Ishikawa (cell line): ENCODE data around the gene ZNF92.

ENCODE experiments used
- CEBPB ChIP-seq: IDR thresholded peaks from 2 replicates; pipeline ENCODE4 v1.6.1; 2012
- CREB1 ChIP-seq: IDR thresholded peaks from 2 replicates; pipeline ENCODE4 v1.6.1; 2012; ENCODE audit warnings: low read depth
- EGR1 ChIP-seq: IDR thresholded peaks from 2 replicates; pipeline ENCODE4 v1.6.1; 2012
- EP300 ChIP-seq: IDR thresholded peaks from 2 replicates; pipeline ENCODE4 v1.6.1; 2012; ENCODE audit warnings: borderline replicate concordance
- FOXM1 ChIP-seq: IDR thresholded peaks from 2 replicates; pipeline ENCODE4 v1.6.1; 2012; ENCODE audit warnings: low read depth, borderline replicate concordance
- NFIC ChIP-seq: IDR thresholded peaks from 2 replicates; pipeline ENCODE4 v1.6.1; 2012
- RAD21 ChIP-seq: IDR thresholded peaks from 2 replicates; pipeline ENCODE4 v1.6.1; 2012; ENCODE audit warnings: low read depth
- TAF1 ChIP-seq: IDR thresholded peaks from 2 replicates; pipeline ENCODE4 v1.6.1; 2012; ENCODE audit warnings: low read depth, mild to moderate bottlenecking
- TCF12 ChIP-seq: IDR thresholded peaks from 2 replicates; pipeline ENCODE4 v1.6.1; 2012; ENCODE audit warnings: low read depth
- TEAD4 ChIP-seq: IDR thresholded peaks from 2 replicates; pipeline ENCODE4 v1.6.1; 2012
- YY1 ChIP-seq: IDR thresholded peaks from 2 replicates; pipeline ENCODE4 v1.6.1; 2012; ENCODE audit warnings: low read depth
- ZBTB7A ChIP-seq: IDR thresholded peaks from 2 replicates; pipeline ENCODE4 v1.6.1; 2012; ENCODE audit warnings: low read depth
- TF ChIP-seq, protein P1 (sequence below): IDR thresholded peaks from 2 replicates; pipeline ENCODE4 v1.6.1; 2012
- TF ChIP-seq, protein P2 (sequence below): IDR thresholded peaks from 2 replicates; pipeline ENCODE4 v1.6.1; 2012; ENCODE audit warnings: low read depth, mild to moderate bottlenecking
- TF ChIP-seq, protein P3 (sequence below): IDR thresholded peaks from 2 replicates; pipeline ENCODE4 v1.6.1; 2012

Gene ZNF92

DNA sequence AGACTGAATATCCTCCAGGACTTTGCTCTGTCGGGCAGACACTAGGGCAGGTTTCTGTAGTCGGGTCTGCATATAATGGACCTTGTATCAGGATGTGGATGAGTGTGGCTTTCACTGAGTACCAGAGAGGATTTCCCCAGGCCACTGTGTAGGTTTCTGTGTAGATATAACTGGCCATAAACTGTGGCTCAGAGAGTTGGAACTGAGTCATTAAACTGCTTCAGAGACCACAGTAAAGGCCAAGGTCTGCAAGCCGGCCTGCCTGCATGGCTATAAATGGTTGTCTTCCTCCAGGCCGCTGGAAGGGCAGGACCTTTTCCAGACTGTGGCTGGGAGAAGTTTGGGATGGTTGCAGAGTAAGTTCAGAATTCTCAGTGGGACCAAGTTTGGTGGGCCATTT, 16.9 kb downstream of the ZNF92 start:
- TF ChIP-seq EP300 (no peak), CREB1 (no peak), FOXM1 (no peak), ZBTB7A (no peak), EGR1 (no peak)
- TF ChIP-seq, protein P1, sequence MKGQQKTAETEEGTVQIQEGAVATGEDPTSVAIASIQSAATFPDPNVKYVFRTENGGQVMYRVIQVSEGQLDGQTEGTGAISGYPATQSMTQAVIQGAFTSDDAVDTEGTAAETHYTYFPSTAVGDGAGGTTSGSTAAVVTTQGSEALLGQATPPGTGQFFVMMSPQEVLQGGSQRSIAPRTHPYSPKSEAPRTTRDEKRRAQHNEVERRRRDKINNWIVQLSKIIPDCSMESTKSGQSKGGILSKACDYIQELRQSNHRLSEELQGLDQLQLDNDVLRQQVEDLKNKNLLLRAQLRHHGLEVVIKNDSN, result no peak

DNA sequence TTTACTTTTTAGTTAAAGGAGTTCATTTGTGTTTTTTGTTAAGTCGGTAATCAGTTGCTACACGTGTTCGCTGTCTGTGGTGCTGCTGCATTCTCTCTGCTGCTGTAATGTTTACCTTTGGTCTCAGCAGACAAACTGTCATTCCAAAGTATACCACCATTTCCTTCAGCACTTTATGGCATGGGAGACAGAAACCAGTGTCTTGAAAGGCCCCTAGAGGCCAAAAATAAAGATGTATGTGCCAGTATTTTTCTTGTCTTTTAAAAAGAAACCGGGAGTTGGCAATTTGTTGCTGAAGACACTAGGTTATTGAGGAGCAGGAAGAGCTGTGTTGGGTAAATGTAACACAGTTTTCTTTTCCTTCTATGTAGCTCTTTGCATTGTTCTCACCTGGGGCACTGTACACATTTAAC, 24.1 kb downstream of the ZNF92 start:
- TF ChIP-seq ZBTB7A (no peak), NFIC (no peak), FOXM1 (no peak), CEBPB (no peak), EGR1 (no peak), TCF12 (no peak), CREB1 (no peak), YY1 (no peak)
- TF ChIP-seq, protein P2, sequence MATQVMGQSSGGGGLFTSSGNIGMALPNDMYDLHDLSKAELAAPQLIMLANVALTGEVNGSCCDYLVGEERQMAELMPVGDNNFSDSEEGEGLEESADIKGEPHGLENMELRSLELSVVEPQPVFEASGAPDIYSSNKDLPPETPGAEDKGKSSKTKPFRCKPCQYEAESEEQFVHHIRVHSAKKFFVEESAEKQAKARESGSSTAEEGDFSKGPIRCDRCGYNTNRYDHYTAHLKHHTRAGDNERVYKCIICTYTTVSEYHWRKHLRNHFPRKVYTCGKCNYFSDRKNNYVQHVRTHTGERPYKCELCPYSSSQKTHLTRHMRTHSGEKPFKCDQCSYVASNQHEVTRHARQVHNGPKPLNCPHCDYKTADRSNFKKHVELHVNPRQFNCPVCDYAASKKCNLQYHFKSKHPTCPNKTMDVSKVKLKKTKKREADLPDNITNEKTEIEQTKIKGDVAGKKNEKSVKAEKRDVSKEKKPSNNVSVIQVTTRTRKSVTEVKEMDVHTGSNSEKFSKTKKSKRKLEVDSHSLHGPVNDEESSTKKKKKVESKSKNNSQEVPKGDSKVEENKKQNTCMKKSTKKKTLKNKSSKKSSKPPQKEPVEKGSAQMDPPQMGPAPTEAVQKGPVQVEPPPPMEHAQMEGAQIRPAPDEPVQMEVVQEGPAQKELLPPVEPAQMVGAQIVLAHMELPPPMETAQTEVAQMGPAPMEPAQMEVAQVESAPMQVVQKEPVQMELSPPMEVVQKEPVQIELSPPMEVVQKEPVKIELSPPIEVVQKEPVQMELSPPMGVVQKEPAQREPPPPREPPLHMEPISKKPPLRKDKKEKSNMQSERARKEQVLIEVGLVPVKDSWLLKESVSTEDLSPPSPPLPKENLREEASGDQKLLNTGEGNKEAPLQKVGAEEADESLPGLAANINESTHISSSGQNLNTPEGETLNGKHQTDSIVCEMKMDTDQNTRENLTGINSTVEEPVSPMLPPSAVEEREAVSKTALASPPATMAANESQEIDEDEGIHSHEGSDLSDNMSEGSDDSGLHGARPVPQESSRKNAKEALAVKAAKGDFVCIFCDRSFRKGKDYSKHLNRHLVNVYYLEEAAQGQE, result no peak
- TF ChIP-seq, protein P1, result no peak

DNA sequence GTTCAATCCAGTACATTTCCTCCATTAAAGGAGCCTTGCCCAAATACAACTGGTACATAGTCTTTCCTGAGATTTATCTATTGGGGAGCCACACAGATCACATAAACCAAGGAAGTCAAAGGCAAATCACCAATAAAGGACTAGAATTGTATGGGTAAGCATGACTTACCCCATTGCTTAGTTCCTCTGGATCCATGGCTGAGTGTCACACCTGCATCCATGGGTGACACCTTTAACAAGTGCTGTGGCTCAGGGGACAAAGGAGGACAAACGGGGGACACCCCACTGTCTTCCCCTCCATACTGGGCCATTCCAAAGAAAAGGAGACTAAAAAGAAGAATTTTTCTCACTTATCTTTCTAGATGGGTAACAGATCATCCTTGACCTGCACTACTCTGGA, 30.4 kb downstream of the ZNF92 start:
- TF ChIP-seq, protein P1, result 0 out of 2 replicates have a peak, but pooled peaks have one; percentile 25
- TF ChIP-seq, protein P2, result no peak

DNA sequence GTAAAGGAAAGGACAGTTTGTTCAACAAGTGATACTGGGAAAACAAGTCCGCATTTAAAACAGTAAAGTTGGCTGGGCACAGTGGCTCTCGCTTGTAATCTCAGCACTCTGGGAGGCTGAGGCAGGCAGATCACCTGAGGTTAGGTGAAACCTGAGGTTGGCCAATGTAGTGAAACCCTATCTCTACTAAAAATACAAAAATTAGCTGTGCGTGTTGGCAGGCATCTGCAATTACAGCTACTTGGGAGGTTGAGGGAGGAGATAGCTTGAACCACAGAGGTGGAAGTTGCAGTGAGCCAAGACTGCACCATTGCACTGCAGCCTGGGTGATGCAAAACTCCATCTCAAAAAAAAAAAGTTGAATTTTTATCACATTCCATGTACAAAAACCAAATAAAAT, 35.7 kb downstream of the ZNF92 start:
- TF ChIP-seq TEAD4 (no peak), YY1 (no peak), TCF12 (no peak), NFIC (no peak), RAD21 (no peak), TAF1 (no peak), CEBPB (no peak), EGR1 (no peak), FOXM1 (no peak), ZBTB7A (no peak), EP300 (no peak)
- TF ChIP-seq, protein P2, result no peak
- TF ChIP-seq, protein P1, result no peak

DNA sequence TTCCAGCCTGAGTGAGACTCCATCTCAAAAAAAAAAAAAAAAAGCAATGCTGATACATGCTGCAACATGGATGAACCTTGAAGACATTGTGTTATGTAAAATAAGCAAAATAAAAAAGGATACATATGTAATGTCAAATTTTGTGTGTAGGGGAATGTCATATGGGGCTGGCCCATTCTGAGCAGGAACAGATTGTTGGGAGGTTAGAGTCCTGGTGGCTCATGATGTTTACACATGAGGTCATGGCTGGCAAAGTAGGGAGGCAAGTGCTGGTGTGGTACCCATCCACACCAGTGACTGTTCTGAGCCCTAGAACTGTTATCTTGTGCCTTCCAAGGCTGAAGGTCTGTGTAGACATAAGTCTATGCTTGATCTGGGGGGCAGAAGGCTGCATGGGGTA, 37.6 kb downstream of the ZNF92 start:
- TF ChIP-seq EGR1, result no peak
- TF ChIP-seq CEBPB, result no peak
- TF ChIP-seq, protein P1, result no peak
- TF ChIP-seq, protein P2, result no peak
- TF ChIP-seq EP300, result no peak
- no peak for TF ChIP-seq TAF1
- TF ChIP-seq NFIC, result no peak
- TF ChIP-seq ZBTB7A, result no peak
- no peak for TF ChIP-seq CREB1
- TF ChIP-seq TEAD4, result no peak
- TF ChIP-seq YY1, result no peak
- TF ChIP-seq TCF12, result no peak
- TF ChIP-seq RAD21, result no peak
- TF ChIP-seq FOXM1, result no peak
- TF ChIP-seq, protein P3, sequence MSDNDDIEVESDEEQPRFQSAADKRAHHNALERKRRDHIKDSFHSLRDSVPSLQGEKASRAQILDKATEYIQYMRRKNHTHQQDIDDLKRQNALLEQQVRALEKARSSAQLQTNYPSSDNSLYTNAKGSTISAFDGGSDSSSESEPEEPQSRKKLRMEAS, result no peak
